ENCODE results near the gene BHLHE41.

Gene BHLHE41

DNA sequence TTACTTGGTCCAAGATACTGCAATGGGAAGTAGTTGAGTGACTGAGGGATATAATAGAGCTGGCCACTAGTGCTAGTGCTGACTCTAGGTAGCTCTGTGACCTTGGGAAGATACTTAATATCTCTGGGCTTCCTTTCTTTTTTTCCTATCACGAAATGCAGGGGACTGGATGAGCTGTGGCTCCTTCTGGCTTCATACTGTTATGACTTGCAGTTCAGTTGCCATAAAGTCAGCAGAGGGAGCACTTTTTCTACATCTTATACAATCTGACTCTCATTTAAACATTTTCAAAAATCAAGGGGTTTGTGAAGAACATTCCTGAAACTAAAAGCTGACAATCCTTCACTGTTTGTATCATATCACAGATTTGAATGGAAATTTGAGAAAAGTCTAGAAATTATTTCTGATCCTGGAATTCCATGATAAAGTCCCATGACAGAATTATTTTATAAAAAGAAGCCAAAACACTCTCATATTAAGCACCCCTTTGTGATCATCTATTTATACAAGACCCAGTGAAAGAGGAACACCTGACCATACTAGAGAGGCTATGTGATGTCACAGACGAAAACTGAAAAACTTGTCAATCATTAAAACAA lies 5.3 kb downstream of the BHLHE41 start:
- no peak overlapping the region for H2AFZ ChIP-seq (ENCODE audit: low read depth, low read length)
- no peak overlapping the region for H3K9ac ChIP-seq (ENCODE audit: low read depth, low read length)
- H4K20me1 ChIP-seq (ENCODE audit: insufficient read depth, low read length) = peaks cover 5% of the 10 kb centered on the region; the same call in 1 of the 2 replicates
- ATAC-seq (ENCODE audit: insufficient read depth, low read depth) (no peak), DNase-seq (no peak)
- no peak overlapping the region for H3K4me2 ChIP-seq (ENCODE audit: insufficient read depth, low read length)
- no peaks in the 10 kb centered on the region for H3K79me2 ChIP-seq (ENCODE audit: insufficient read depth, low read length)
- TF ChIP-seq, protein P1, sequence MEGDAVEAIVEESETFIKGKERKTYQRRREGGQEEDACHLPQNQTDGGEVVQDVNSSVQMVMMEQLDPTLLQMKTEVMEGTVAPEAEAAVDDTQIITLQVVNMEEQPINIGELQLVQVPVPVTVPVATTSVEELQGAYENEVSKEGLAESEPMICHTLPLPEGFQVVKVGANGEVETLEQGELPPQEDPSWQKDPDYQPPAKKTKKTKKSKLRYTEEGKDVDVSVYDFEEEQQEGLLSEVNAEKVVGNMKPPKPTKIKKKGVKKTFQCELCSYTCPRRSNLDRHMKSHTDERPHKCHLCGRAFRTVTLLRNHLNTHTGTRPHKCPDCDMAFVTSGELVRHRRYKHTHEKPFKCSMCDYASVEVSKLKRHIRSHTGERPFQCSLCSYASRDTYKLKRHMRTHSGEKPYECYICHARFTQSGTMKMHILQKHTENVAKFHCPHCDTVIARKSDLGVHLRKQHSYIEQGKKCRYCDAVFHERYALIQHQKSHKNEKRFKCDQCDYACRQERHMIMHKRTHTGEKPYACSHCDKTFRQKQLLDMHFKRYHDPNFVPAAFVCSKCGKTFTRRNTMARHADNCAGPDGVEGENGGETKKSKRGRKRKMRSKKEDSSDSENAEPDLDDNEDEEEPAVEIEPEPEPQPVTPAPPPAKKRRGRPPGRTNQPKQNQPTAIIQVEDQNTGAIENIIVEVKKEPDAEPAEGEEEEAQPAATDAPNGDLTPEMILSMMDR (IDR thresholded peaks at IDR 0.05; ENCODE audit: borderline replicate concordance, extremely low read depth, low read length, poor library complexity, severe bottlenecking) = peak; percentile 62
- TF ChIP-seq EZH2 (IDR thresholded peaks at IDR 0.05; ENCODE audit: borderline replicate concordance, low read depth, low read length, severe bottlenecking) = no peak
- H3K4me1 ChIP-seq (ENCODE audit: insufficient read depth, low read length) = peaks cover 16% of the 10 kb centered on the region
- no peak overlapping the region for H3K4me3 ChIP-seq (ENCODE audit: low read depth in 1 of 2, low read length in 2 of 2)
- H3K36me3 ChIP-seq (ENCODE audit: insufficient read depth, low read length) = no peaks in the 10 kb centered on the region
- no peak overlapping the region for H3K27ac ChIP-seq (ENCODE audit: low read length)
- no peaks in the 10 kb centered on the region for H3K9me3 ChIP-seq (ENCODE audit: insufficient read depth, low read length, severe bottlenecking)
- H3K27me3 ChIP-seq (ENCODE audit: insufficient read depth, low read length, poor library complexity) = peaks cover 80% of the 10 kb centered on the region

DNA sequence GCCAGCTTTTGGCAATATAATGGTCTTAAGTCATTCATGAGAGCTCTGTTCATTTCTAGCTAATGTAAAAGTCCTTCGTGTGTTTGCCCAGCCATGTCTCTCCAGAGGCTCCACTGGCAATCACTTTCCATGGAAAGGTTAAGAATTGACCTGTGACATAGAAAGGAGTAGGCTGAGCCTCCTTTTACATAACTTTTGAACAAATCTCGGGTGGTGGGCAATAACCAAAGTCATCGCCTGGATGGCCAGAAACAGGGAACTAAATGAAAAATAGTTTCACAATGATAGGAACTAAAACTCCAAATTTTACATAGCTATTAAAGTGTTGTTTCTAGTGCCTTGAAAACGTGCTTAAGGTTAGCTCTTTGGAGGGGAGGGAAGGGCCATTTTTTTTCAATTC lies 6.5 kb downstream of the BHLHE41 start:
- Histone ChIP-seq H2AFZ (ENCODE audit: low read depth, low read length) (no peak overlapping the region), H3K79me2 (ENCODE audit: insufficient read depth, low read length) (no peaks in the 10 kb centered on the region), H3K27me3 (ENCODE audit: insufficient read depth, low read length, poor library complexity) (peaks cover 68% of the 10 kb centered on the region), H3K9ac (ENCODE audit: low read depth, low read length) (no peak overlapping the region), H3K4me1 (ENCODE audit: insufficient read depth, low read length) (peaks cover 28% of the 10 kb centered on the region), H3K4me2 (ENCODE audit: insufficient read depth, low read length) (no peak overlapping the region), H4K20me1 (ENCODE audit: insufficient read depth, low read length) (peaks cover 5% of the 10 kb centered on the region; the same call in 1 of the 2 replicates), H3K36me3 (ENCODE audit: insufficient read depth, low read length) (no peaks in the 10 kb centered on the region), H3K27ac (ENCODE audit: low read length) (no peak overlapping the region), H3K4me3 (ENCODE audit: low read depth in 1 of 2, low read length in 2 of 2) (no peak overlapping the region), H3K9me3 (ENCODE audit: insufficient read depth, low read length, severe bottlenecking) (no peaks in the 10 kb centered on the region)
- ATAC-seq (ENCODE audit: insufficient read depth, low read depth) (no peak), DNase-seq (no peak)
- no peak for TF ChIP-seq EZH2 (IDR thresholded peaks at IDR 0.05; ENCODE audit: borderline replicate concordance, low read depth, low read length, severe bottlenecking)
- TF ChIP-seq, protein P1 (IDR thresholded peaks at IDR 0.05; ENCODE audit: borderline replicate concordance, extremely low read depth, low read length, poor library complexity, severe bottlenecking) = no peak

DNA sequence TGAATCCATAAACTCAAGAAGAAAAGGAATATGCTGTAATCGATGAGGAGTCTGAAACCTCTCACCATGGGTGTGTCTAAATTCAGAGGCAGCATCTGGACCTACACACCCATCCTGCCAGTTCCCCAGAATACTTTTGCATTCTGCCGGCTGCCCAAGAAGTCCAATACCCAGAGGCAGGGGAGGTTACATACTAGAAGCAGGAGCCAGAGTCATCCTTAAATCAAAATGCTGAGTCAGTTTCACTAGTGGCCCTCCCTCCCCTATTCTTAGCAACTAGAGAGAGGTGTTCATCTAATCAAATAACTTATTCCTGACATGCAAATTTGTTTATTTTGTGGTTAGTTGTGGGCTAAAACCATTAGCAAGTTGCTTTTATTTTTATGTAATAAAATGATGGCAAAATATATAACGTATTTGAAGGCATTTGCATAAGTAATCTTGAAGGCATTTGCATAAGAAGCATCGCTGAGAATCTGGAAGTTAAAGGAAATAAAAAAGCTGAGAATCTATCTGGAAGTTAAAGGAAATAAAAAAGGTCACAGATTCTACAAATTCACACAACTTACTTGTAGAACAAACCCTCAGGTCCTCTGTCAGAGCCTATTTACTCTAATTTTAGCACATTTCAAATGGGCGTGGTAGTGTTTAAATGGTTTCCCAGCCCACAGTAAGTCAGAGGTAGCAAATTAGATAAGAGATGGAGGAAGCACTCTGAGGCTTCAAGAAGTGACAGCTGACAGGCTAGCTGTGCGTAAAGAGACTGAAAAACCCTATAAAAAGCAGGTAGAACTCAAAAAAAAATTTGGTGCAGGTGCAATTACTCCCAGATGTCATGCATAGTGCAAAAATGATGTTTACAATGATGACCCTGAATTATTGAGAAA lies 7.8 kb downstream of the BHLHE41 start:
- ATAC-seq (ENCODE audit: insufficient read depth, low read depth) (no peak), DNase-seq (no peak)
- H4K20me1 ChIP-seq (ENCODE audit: insufficient read depth, low read length) = no peaks in the 10 kb centered on the region; the same call in 1 of the 2 replicates
- H3K79me2 ChIP-seq (ENCODE audit: insufficient read depth, low read length) = no peaks in the 10 kb centered on the region
- no peak overlapping the region for H2AFZ ChIP-seq (ENCODE audit: low read depth, low read length)
- H3K4me2 ChIP-seq (ENCODE audit: insufficient read depth, low read length) = no peak overlapping the region
- no peak overlapping the region for H3K9ac ChIP-seq (ENCODE audit: low read depth, low read length)
- peaks cover 62% of the 10 kb centered on the region for H3K27me3 ChIP-seq (ENCODE audit: insufficient read depth, low read length, poor library complexity)
- H3K4me3 ChIP-seq (ENCODE audit: low read depth in 1 of 2, low read length in 2 of 2) = no peak overlapping the region
- TF ChIP-seq, protein P1 (IDR thresholded peaks at IDR 0.05; ENCODE audit: borderline replicate concordance, extremely low read depth, low read length, poor library complexity, severe bottlenecking) = no peak
- TF ChIP-seq EZH2 (IDR thresholded peaks at IDR 0.05; ENCODE audit: borderline replicate concordance, low read depth, low read length, severe bottlenecking) = no peak
- H3K4me1 ChIP-seq (ENCODE audit: insufficient read depth, low read length) = peaks cover 26% of the 10 kb centered on the region
- no peaks in the 10 kb centered on the region for H3K9me3 ChIP-seq (ENCODE audit: insufficient read depth, low read length, severe bottlenecking)
- H3K36me3 ChIP-seq (ENCODE audit: insufficient read depth, low read length) = no peaks in the 10 kb centered on the region
- H3K27ac ChIP-seq (ENCODE audit: low read length) = no peak overlapping the region
